D721Med (cell line): ENCODE results near the gene PPFIBP2.

Experiments used
- DNase-seq: peaks from one replicate; pipeline ENCODE4 v3.0.0; 2011; ENCODE audit warnings: low spot score; ENCODE audit not compliant: insufficient read length
- FAIRE-seq: peaks from 2 replicates; lab custom pipeline; 2011; peaks lifted over from hg19 to GRCh38; lab: Jason Lieb, UNC
- TF ChIP-seq, protein P1 (sequence below): IDR thresholded peaks from 2 replicates; pipeline ENCODE4 v1.5.1; 2012; ENCODE audit warnings: mild to moderate bottlenecking, control low read depth; ENCODE audit not compliant: insufficient read depth; ENCODE audit errors: missing control alignments

PPFIBP2 gene

DNA sequence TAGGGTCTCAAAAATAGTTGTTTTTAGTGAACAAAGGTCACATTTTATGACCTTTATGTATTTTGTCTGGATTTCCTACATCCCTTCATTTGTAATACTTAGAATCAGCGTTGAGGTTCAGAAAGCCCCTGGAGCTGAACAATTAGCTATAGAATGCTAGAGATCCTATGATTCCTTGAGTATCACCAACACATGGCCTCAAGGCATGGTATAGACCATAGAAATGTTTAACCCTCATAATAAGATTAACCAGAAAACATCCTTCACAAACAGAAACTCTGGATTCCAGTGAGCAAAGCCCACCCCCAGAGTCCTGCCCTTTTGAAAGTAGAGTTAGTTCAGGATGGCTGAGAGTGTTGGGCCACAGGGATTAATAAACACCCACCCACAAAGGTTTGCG lies 82.2 kb downstream of the PPFIBP2 start:
- TF ChIP-seq, protein P1, sequence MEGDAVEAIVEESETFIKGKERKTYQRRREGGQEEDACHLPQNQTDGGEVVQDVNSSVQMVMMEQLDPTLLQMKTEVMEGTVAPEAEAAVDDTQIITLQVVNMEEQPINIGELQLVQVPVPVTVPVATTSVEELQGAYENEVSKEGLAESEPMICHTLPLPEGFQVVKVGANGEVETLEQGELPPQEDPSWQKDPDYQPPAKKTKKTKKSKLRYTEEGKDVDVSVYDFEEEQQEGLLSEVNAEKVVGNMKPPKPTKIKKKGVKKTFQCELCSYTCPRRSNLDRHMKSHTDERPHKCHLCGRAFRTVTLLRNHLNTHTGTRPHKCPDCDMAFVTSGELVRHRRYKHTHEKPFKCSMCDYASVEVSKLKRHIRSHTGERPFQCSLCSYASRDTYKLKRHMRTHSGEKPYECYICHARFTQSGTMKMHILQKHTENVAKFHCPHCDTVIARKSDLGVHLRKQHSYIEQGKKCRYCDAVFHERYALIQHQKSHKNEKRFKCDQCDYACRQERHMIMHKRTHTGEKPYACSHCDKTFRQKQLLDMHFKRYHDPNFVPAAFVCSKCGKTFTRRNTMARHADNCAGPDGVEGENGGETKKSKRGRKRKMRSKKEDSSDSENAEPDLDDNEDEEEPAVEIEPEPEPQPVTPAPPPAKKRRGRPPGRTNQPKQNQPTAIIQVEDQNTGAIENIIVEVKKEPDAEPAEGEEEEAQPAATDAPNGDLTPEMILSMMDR, result no peak
- no peak for FAIRE-seq
- DNase-seq, result no peak

DNA sequence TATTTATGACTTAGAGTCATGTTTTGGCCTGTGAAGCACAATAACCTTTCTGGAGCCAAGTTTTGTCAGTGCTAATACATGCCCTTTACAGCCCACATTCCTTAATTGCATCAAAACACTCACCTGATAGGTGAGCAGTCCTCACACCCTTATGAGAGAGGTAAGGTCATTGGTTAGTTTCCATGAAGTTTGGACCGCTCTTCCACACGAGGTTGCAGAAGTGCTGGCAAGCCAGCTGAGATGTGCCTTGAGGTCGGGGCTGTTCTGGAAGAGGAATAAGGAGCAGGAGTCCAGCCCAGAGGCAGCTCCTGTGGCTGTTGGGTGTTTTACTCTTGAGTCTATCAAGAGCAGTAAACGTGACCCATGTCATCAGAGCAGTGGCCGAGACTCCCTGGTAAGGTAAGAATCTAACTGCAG lies 83.2 kb downstream of the PPFIBP2 start:
- TF ChIP-seq, protein P1, result no peak
- DNase-seq, result no peak
- FAIRE-seq, result no peak

DNA sequence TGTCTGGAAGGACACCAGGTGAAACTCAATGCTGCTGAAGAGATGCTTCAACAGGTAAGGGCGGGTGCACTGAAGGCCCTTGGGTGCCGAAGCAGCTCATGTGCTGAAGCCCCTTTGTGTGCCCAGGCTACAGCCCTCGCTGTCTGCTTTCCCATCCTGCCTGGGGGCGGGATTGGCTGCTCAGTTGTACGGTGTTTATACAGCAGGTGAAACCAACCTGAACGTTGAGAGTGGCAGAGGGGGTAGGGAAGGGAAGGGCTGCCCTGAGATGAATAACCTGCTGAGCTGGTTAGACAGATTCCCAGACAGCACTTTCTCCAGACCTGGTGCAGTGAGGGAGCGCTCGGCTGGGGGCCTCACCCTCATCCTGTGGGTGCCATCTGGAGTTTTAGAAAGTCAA lies 83.8 kb downstream of the PPFIBP2 start:
- FAIRE-seq, result no peak
- DNase-seq, result no peak
- TF ChIP-seq, protein P1, result no peak

DNA sequence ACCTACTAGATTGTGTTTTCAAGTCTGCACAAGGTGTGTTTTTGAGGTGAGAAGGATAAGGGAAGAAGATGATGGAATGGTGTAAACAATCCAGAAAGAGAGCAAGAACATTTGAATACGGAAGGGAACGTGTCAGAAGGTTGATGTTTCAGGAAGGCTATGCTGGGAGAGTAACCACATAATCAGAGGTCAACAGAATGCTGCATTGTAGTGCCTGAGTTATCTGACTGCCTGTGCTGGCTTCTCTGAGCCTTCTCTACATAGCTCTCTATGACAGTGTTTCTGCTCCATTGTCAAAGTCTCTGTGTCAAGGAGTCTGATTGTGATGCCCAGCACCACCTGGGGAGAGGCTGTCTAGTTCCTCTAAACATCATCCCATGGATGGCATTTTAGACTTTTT lies 85.4 kb downstream of the PPFIBP2 start:
- TF ChIP-seq, protein P1, result no peak
- no peak for FAIRE-seq
- no peak for DNase-seq

DNA sequence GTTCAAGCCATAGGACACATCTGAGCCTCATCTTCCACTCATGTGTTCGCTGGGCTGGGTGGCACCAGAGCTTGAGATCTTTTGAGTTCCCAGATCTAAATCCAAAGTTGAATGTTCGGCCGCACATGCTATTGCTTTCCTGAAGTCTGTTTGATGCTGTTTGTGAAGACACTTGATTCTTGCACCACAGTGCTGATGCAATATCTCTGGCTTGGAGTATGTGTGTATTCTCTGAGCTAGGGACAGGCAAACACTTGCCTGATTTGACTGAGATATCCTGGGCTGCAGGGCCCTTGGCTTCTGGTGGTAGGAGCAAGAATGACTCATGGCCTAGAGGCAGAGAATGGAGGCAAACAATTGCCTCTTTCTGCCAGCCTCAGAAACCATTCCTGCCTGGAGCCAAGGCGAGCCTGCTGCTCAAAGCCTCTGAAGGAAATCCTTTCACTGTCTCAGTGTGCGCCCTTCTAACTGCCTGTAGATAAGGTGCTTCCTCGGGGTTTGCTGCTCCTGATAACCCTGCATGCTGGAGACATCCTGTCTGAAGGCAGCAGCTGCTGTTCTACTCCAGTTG lies 86.5 kb downstream of the PPFIBP2 start:
- FAIRE-seq (no peak), DNase-seq (no peak)
- TF ChIP-seq, protein P1, result no peak

DNA sequence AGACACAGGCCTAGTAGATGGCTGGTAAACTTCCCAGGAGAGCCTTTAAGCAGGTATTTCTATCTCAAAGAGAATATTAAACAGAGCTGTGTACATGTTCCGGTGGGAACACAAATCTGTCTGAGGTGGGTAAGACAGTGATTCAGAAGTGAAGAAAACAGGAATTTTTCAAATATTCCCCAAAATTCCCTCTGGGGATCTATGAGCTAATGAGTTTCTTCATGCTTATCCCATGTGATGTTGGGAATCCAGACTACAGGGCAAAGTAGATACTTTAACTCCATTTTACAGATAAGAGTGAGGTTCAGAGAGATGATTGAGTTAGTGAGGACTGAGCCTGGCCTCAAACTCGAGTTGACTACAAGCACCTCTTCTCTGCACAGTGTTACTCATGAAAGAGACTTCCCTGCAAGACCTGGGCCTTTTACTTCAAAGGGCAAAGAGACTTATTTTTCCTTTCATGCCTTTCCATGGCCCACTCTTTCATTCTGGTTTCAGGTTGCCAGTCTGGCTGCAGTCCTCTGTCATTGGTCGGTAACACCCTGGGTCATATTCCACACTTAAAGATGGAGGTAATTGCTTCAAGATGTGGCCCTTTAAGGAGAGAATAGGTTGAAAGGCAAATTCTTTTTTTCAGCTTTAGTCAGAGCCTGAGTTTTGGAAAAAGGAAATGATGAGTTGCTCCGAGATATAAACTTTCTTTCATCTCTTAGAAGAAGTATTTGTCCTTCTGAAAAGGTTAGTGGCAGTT lies 89.4 kb downstream of the PPFIBP2 start:
- no peak for FAIRE-seq
- DNase-seq, result no peak
- TF ChIP-seq, protein P1, result no peak
